Measurements from ENCODE around the gene TNIP1.

The TNIP1 gene

GRCh38 chr5:151080613-151081430 is at the start of gene TNIP1:
Gene TNIP1, minus strand, starts transcription at chr5:151081034. Its CDS starts 15,939 bp downstream, at chr5:151065095.
- DNase-seq: peak; percentile 98
- Mint-ChIP-seq H3K4me3 (peak within 1 kb of the TSS; percentile 81), H3K9me3 (no peaks in the 10 kb centered on the region), H3K27ac (peak within 1 kb of the TSS; percentile 96), H3K36me3 (ENCODE audit: low read depth) (peaks cover 71% of the 10 kb centered on the region), H3K4me1 (ENCODE audit: low read depth) (peaks cover 84% of the 10 kb centered on the region), H3K27me3 (no peaks in the 10 kb centered on the region)

GRCh38 chr5:151130235-151130921 is 49.5 kb upstream of the TNIP1 start:
- no peaks in the 10 kb centered on the region for H3K9me3 Mint-ChIP-seq
- no peak overlapping the region for H3K4me3 Mint-ChIP-seq
- peaks cover 76% of the 10 kb centered on the region for H3K4me1 Mint-ChIP-seq (ENCODE audit: low read depth)
- peaks cover 97% of the 10 kb centered on the region for H3K36me3 Mint-ChIP-seq (ENCODE audit: low read depth)
- no peak for DNase-seq
- H3K27me3 Mint-ChIP-seq: no peaks in the 10 kb centered on the region
- H3K27ac Mint-ChIP-seq: peak overlapping the region; percentile 91

DNA sequence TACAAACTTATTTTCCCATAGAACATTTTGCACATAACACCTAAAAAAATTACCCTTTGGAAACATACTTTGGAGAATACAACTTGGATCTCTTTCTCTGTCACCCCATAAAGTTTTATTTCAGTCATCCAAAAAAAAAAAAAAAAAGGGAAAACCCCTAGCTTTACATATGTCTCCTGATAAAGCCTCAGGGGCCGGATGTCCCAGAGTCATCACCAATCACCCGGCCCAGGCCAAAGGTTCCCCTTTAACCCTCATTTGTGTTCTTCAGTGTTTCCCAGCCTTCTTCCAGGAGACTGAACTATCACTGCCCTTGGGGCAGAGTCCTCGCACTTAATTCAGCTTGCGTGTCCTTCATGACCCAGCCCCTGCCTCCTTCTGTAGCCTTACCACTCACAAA is 48.0 kb upstream of the TNIP1 start:
- peak overlapping the region; percentile 83 for H3K27ac Mint-ChIP-seq
- DNase-seq: no peak
- peaks cover 97% of the 10 kb centered on the region for H3K36me3 Mint-ChIP-seq (ENCODE audit: low read depth)
- no peaks in the 10 kb centered on the region for H3K9me3 Mint-ChIP-seq
- no peak overlapping the region for H3K4me3 Mint-ChIP-seq
- peaks cover 83% of the 10 kb centered on the region for H3K4me1 Mint-ChIP-seq (ENCODE audit: low read depth)
- H3K27me3 Mint-ChIP-seq: no peaks in the 10 kb centered on the region

DNA sequence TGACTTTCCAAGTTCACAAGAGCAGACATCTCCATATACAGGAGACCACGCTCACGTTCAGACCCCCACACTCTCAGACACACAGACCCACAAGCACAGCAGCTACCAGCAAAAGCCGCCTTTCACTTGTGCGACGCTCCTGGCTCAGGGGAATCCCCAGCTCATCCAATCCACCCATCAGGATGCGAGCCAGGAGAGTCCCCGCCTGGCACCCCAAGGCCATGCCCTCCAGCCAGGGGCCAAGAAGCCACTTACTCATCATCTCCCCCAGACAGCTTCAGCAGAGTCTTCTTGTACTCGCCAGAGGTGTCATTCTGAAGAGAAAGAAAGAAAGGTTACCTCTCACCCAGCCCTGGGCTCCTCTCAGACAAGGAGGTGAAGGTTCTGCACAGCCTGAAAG is 47.1 kb upstream of the TNIP1 start:
- Mint-ChIP-seq H3K4me3 (no peak overlapping the region), H3K4me1 (ENCODE audit: low read depth) (peaks cover 84% of the 10 kb centered on the region), H3K27me3 (no peaks in the 10 kb centered on the region), H3K36me3 (ENCODE audit: low read depth) (peaks cover 97% of the 10 kb centered on the region), H3K27ac (peak overlapping the region; percentile 83), H3K9me3 (no peaks in the 10 kb centered on the region)
- DNase-seq: no peak

DNA sequence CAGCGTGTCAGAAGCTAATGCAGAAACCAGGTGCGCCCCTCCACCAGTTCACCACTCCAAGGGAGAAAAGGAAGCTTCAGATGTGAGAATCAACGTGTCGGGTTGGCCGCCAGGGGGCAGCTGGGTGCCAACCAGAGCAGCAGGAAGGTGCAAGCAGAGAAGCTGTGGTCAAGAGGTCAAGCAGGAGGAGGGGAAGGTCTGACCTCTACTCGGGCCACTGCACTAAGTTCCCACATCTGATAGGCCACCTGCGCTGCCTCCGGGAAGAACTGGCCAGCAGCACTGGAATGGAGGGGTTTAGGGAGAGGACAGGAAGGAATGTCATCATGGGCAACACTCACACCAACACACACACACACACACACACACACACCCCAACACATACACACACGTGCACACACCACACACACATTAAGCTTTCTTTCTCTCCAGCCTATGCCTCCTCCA is 45.4 kb upstream of the TNIP1 start:
- Mint-ChIP-seq H3K4me3 (no peak overlapping the region), H3K27ac (peak overlapping the region; percentile 94), H3K9me3 (no peaks in the 10 kb centered on the region), H3K36me3 (ENCODE audit: low read depth) (peaks cover 99% of the 10 kb centered on the region), H3K27me3 (no peaks in the 10 kb centered on the region), H3K4me1 (ENCODE audit: low read depth) (peaks cover 79% of the 10 kb centered on the region)
- DNase-seq: peak; percentile 81

DNA sequence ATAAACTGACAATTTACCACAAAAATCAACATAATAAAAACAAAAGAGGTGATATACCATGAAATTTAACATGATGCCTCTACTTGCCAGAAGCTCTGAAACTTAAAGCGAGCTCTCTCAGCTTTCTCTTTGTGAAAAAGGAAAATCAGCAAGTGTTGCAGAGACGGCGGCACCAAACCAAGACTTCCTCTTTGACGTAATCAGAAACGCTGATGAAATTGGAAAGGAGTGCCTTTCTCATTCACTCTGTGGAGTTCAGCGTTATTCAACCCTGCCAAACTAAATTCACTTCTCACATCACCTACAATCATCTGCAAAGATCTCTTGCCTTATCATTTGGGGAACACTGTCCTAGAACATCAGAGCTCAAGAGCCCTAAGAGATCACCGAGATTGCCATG is 44.6 kb upstream of the TNIP1 start:
- H3K4me1 Mint-ChIP-seq (ENCODE audit: low read depth): peaks cover 71% of the 10 kb centered on the region
- DNase-seq: no peak
- H3K36me3 Mint-ChIP-seq (ENCODE audit: low read depth): peaks cover 99% of the 10 kb centered on the region
- H3K9me3 Mint-ChIP-seq: no peaks in the 10 kb centered on the region
- no peaks in the 10 kb centered on the region for H3K27me3 Mint-ChIP-seq
- H3K27ac Mint-ChIP-seq: peak overlapping the region; percentile 94
- peak overlapping the region; percentile 37 for H3K4me3 Mint-ChIP-seq

DNA sequence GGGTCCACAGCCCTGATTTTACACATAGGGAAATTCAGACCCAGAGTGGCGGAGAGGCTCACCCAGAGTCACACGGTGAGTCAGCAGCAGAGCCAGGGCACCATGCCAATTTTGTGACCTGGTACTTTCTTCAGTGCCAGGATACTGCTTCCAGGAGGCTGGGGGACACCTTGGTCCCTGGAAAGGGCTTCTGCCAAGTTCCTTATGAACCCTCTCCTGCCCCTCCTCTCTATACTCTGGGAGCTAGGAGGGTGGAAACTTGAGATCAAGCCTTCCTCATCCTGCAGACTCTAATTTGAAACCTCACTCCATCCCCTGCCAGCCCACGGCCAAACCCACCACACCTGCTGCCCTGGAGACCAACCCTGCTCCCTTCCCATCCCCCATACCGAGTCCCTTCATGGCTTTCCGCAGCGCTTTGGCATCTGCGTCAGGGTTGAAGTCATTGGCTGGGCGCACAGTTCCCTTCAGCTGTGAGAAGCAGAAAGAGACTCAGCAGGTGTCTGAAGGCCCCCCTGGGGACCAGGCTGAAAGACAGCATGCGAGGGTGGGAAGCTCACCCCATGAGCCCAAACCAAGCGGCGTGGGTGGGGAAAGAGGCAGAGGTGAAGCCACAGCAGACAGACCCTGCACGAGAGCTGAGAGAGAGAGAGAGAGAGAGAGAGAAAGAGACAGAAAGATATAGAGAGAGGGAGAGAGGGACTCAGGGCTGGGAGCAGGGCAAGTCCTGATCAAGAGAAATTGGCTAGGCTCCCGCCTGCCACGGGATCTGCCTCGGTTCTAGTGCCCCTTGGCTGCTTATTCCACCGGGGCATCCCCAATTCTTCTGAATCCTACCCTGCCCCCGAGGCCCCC is 43.3 kb upstream of the TNIP1 start:
- DNase-seq: peak; percentile 71
- Mint-ChIP-seq H3K36me3 (ENCODE audit: low read depth) (peaks cover 99% of the 10 kb centered on the region), H3K4me3 (peak overlapping the region; percentile 61), H3K9me3 (no peaks in the 10 kb centered on the region), H3K4me1 (ENCODE audit: low read depth) (peaks cover 65% of the 10 kb centered on the region), H3K27ac (peak overlapping the region; percentile 94), H3K27me3 (no peaks in the 10 kb centered on the region)

GRCh38 chr5:151122828-151123227 is 42.0 kb upstream of the TNIP1 start:
- H3K4me3 Mint-ChIP-seq: no peak overlapping the region
- H3K36me3 Mint-ChIP-seq (ENCODE audit: low read depth): peaks cover 99% of the 10 kb centered on the region
- no peak for DNase-seq
- peak overlapping the region; percentile 94 for H3K27ac Mint-ChIP-seq
- H3K27me3 Mint-ChIP-seq: no peaks in the 10 kb centered on the region
- no peaks in the 10 kb centered on the region for H3K9me3 Mint-ChIP-seq
- H3K4me1 Mint-ChIP-seq (ENCODE audit: low read depth): peaks cover 53% of the 10 kb centered on the region

- Mint-ChIP-seq H3K27ac (no peak overlapping the region), H3K4me3 (no peak overlapping the region), H3K4me1 (ENCODE audit: low read depth) (peaks cover 44% of the 10 kb centered on the region), H3K36me3 (ENCODE audit: low read depth) (peaks cover 100% of the 10 kb centered on the region), H3K27me3 (no peaks in the 10 kb centered on the region), H3K9me3 (no peaks in the 10 kb centered on the region)
- no peak for DNase-seq
Observed at GRCh38 chr5:151121665-151122064, 40.8 kb upstream of the TNIP1 start.

- Mint-ChIP-seq H3K9me3 (no peaks in the 10 kb centered on the region), H3K4me1 (ENCODE audit: low read depth) (peaks cover 39% of the 10 kb centered on the region), H3K36me3 (ENCODE audit: low read depth) (peaks cover 100% of the 10 kb centered on the region), H3K27ac (peak overlapping the region; percentile 76), H3K27me3 (no peaks in the 10 kb centered on the region), H3K4me3 (no peak overlapping the region)
- DNase-seq: no peak
Observed at GRCh38 chr5:151121095-151121494, 40.3 kb upstream of the TNIP1 start.

- peaks cover 27% of the 10 kb centered on the region for H3K4me1 Mint-ChIP-seq (ENCODE audit: low read depth)
- no peaks in the 10 kb centered on the region for H3K9me3 Mint-ChIP-seq
- no peak overlapping the region for H3K4me3 Mint-ChIP-seq
- no peak for DNase-seq
- H3K36me3 Mint-ChIP-seq (ENCODE audit: low read depth): peaks cover 94% of the 10 kb centered on the region
- peak overlapping the region; percentile 72 for H3K27ac Mint-ChIP-seq
- no peaks in the 10 kb centered on the region for H3K27me3 Mint-ChIP-seq
Observed at GRCh38 chr5:151118913-151119575, 38.2 kb upstream of the TNIP1 start.

- Mint-ChIP-seq H3K4me1 (ENCODE audit: low read depth) (peaks cover 10% of the 10 kb centered on the region), H3K27me3 (no peaks in the 10 kb centered on the region), H3K9me3 (no peaks in the 10 kb centered on the region), H3K4me3 (no peak overlapping the region), H3K36me3 (ENCODE audit: low read depth) (peaks cover 90% of the 10 kb centered on the region), H3K27ac (peak overlapping the region; percentile 36)
- DNase-seq: peak; percentile 85
Observed at GRCh38 chr5:151115272-151115905, 34.6 kb upstream of the TNIP1 start.

DNA sequence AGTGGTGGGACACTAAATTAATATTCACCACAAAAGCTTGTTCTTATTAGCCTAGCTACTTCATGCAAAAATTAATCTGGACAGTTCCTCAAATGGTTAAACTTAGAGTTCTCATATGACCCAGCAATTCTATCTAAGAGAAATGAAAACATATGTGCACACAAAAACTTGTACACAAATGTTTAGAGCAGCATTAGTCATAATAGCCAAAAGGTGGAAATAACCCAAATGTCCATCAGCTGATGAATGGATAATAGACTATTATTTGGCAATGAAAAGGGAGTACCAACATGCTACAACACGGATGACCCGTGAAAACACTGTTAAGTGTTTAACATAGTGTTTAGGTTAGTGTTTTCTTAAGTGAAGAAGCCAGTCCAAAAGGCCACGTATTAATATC is 32.8 kb upstream of the TNIP1 start:
- Mint-ChIP-seq H3K27me3 (no peaks in the 10 kb centered on the region), H3K27ac (no peak overlapping the region), H3K36me3 (ENCODE audit: low read depth) (peaks cover 90% of the 10 kb centered on the region), H3K4me3 (no peak overlapping the region), H3K9me3 (no peaks in the 10 kb centered on the region), H3K4me1 (ENCODE audit: low read depth) (peaks cover 12% of the 10 kb centered on the region)
- DNase-seq: no peak

Data from activated T-cell treated with anti-CD3 and anti-CD28 coated beads, Interleukin-2, amount 50 U/mL, for 24 hours (primary cell).